HG02852 (cell line): ENCODE data around the gene SYT10.
"Not testable (repeated sequence)": the region's sequence is repeated elsewhere in the genome, so short reads cannot be mapped to it uniquely, and the experiment has no call there.

Experiments used
- ATAC-seq: cut with Tn5 transposase; IDR thresholded peaks from one replicate; pipeline ENCODE4 v1.9.1; 2021; ENCODE audit warnings: mild to moderate bottlenecking, moderate library complexity; ENCODE audit not compliant: unreplicated experiment

The SYT10 gene

DNA sequence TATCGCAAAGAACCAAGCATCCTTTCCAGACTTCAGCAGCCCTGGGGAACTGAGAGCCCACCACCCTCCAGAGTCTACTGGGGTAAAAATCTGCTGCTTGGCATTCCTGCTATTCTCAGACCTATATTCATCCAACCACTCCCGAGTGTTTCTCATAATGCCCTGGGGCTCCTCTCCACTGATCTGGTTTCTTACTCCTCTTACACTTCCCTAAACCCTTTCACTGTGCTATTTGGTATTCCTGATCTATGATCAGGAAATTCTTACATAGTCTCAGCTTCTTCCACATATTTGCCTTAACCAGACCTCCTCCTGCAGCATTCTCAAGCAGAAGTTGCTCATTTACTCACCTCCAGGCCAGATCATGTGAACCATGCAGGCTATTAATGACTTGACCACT, 82.4 kb downstream of the SYT10 start:
- ATAC-seq: no peak

DNA sequence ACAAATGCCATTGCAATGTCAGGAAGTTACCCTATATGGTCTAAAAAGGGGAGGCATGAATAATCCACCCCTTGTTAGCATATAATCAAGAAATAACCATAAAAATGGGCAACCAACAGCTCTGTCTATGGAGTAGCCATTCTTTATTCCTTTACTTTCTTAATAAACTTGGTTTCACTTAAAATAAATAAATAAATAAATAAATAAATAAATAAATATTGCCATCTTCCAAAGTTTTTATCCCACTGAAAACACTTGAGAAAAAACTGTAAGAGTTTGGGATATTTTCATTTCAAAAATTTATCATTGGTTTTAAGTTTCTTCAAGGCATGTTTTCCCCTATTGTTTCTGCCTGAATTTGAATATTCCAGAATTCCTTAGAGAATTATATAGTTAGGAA, 89.8 kb downstream of the SYT10 start:
- no peak for ATAC-seq

DNA sequence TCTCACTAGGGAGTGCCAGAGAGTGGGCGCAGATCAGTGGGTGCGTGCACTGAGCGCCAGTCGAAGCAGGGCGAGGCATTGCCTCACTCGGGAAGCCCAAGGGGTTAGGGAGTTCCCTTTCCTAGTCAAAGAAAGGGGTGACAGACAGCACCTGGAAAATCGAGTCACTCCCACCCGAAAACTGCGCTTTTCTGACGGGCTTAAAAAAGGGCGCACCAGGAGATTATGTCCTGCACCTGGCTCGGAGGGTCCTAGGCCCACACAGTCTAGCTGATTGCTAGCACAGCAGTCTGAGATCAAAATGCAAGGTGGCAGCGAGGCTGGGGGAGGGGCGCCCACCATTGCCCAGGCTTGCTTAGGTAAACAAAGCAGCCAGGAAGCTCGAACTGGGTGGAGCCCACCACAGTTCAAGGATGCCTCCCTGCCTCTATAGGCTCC, 107.6 kb downstream of the SYT10 start:
- ATAC-seq: not testable (repeated sequence)

DNA sequence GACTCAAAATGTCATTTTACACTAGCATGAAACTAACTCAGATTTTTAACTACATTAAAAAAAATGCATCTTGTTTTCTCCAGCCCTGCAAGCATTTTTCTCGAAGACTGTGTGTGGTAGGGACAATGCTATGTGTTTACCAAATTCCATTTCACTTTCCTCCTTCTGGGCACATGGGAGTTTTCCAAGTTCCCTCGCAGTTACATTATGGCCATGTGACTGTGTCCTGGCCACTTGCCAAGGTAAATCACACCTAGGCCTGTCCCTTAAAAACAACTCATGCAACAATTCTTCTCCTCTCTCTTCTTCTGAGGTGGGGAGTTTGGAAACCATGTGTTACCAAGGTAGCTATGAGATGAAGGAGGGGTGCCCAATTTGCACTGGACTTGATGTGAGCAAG, 108.7 kb downstream of the SYT10 start:
- no peak for ATAC-seq
